GM18498 (cell line): ENCODE results near the gene GNLY.
"Not testable (repeated sequence)": the region's sequence is repeated elsewhere in the genome, so short reads cannot be mapped to it uniquely, and the experiment has no call there.

ENCODE experiments used
- ATAC-seq: cut with Tn5 transposase; IDR thresholded peaks from one replicate; pipeline ENCODE4 v1.9.1; 2021; ENCODE audit warnings: mild to moderate bottlenecking, moderate library complexity; ENCODE audit not compliant: unreplicated experiment

Gene GNLY

GRCh38 chr2:85694052-85695025 is at the start of gene GNLY:
GNLY (plus strand) TSS chr2:85694358; CDS start chr2:85694419, 61 bp downstream.
- no peak for ATAC-seq

GRCh38 chr2:85644909-85645308 is 49.2 kb upstream of the GNLY start:
- no peak for ATAC-seq

- no peak for ATAC-seq
Measured at GRCh38 chr2:85646166-85646565, 48.0 kb upstream of the GNLY start.

GRCh38 chr2:85647823-85648526 is 46.2 kb upstream of the GNLY start:
- ATAC-seq: peak; percentile 78

- no peak for ATAC-seq
Measured at GRCh38 chr2:85648619-85649018, 45.5 kb upstream of the GNLY start.

- ATAC-seq: no peak
Measured at GRCh38 chr2:85649201-85650190, 44.7 kb upstream of the GNLY start.

- no peak for ATAC-seq
Measured at GRCh38 chr2:85650456-85650855, 43.7 kb upstream of the GNLY start.

GRCh38 chr2:85651097-85651496 is 43.1 kb upstream of the GNLY start:
- ATAC-seq: no peak

GRCh38 chr2:85652056-85652455 is 42.1 kb upstream of the GNLY start:
- ATAC-seq: no peak

- no peak for ATAC-seq
Measured at GRCh38 chr2:85653996-85654395, 40.2 kb upstream of the GNLY start.

- ATAC-seq: no peak
Measured at GRCh38 chr2:85655961-85656417, 38.2 kb upstream of the GNLY start.

GRCh38 chr2:85656468-85656867 is 37.7 kb upstream of the GNLY start:
- ATAC-seq: no peak

GRCh38 chr2:85657399-85657798 is 36.8 kb upstream of the GNLY start:
- not testable (repeated sequence) for ATAC-seq

- ATAC-seq: no peak
Measured at GRCh38 chr2:85659324-85659981, 34.7 kb upstream of the GNLY start.

GRCh38 chr2:85660301-85660700 is 33.9 kb upstream of the GNLY start:
- ATAC-seq: not testable (repeated sequence)

GRCh38 chr2:85660725-85661124 is 33.4 kb upstream of the GNLY start:
- no peak for ATAC-seq

GRCh38 chr2:85661139-85661858 is 32.9 kb upstream of the GNLY start:
- ATAC-seq: no peak

GRCh38 chr2:85662899-85663593 is 31.1 kb upstream of the GNLY start:
- ATAC-seq: no peak
